ENCODE data around the gene GRIA4.
"Not testable (repeated sequence)": the region's sequence is repeated elsewhere in the genome, so short reads cannot be mapped to it uniquely, and the experiment has no call there.

GRIA4 gene

GRCh38 chr11:105935791-105936190 is 325.9 kb downstream of the GRIA4 start:
- no peak for DNase-seq

- DNase-seq: no peak
Observed at GRCh38 chr11:105937331-105937730, 327.5 kb downstream of the GRIA4 start.

GRCh38 chr11:105937738-105938137 is 327.9 kb downstream of the GRIA4 start:
- DNase-seq: no peak

- no peak for DNase-seq
Observed at GRCh38 chr11:105942921-105943320, 333.0 kb downstream of the GRIA4 start.

GRCh38 chr11:105948918-105949590 is 339.2 kb downstream of the GRIA4 start:
- DNase-seq: no peak

GRCh38 chr11:105953886-105954285 is 344.0 kb downstream of the GRIA4 start:
- DNase-seq: no peak

GRCh38 chr11:105960252-105961245 is 350.7 kb downstream of the GRIA4 start:
- no peak for DNase-seq

GRCh38 chr11:105968021-105968697 is 358.3 kb downstream of the GRIA4 start:
- no peak for DNase-seq

GRCh38 chr11:105969756-105970155 is 359.9 kb downstream of the GRIA4 start:
- DNase-seq: no peak

GRCh38 chr11:105975128-105975527 is 365.3 kb downstream of the GRIA4 start:
- DNase-seq: no peak

- DNase-seq: no peak
Observed at GRCh38 chr11:105979997-105980703, 370.3 kb downstream of the GRIA4 start.

GRCh38 chr11:105986554-105986953 is 376.7 kb downstream of the GRIA4 start:
- no peak for DNase-seq

- DNase-seq: no peak
Observed at GRCh38 chr11:105988197-105988596, 378.3 kb downstream of the GRIA4 start.

GRCh38 chr11:105989124-105989523 is 379.3 kb downstream of the GRIA4 start:
- DNase-seq: no peak

- no peak for DNase-seq
Observed at GRCh38 chr11:105991888-105992287, 382.0 kb downstream of the GRIA4 start.

- no peak for DNase-seq
Observed at GRCh38 chr11:106001304-106002012, 391.6 kb downstream of the GRIA4 start.

- DNase-seq: not testable (repeated sequence)
Observed at GRCh38 chr11:106003094-106003493, 393.2 kb downstream of the GRIA4 start.

- DNase-seq: no peak
Observed at GRCh38 chr11:106011481-106011880, 401.6 kb downstream of the GRIA4 start.

- DNase-seq: no peak
Observed at GRCh38 chr11:106012744-106013143, 402.9 kb downstream of the GRIA4 start.

- no peak for DNase-seq
Observed at GRCh38 chr11:106014035-106014434, 404.2 kb downstream of the GRIA4 start.

- DNase-seq: no peak
Observed at GRCh38 chr11:106014620-106015019, 404.7 kb downstream of the GRIA4 start.

- DNase-seq: no peak
Observed at GRCh38 chr11:106015066-106015465, 405.2 kb downstream of the GRIA4 start.

All from left hindlimb (tissue), 1 donor.